CD4-positive, alpha-beta memory T cell (primary cell): ENCODE results near the gene TXLNA. TPM values are rescaled to one million over a fixed set of nuclear protein-coding genes. Genes with fewer than 3 reads are reported as not detected.

Experiments
- CTCF ChIA-PET: fragments of 350-600 bp; sonication (Branson Sonifier 250); formaldehyde crosslinking; loops from one replicate; lab custom pipeline; 2021; ENCODE audit warnings: inconsistent platforms; ENCODE audit not compliant: partially characterized antibody; lab: Charles Lee
- POLR2A ChIA-PET: fragments of 350-600 bp; sonication (Branson Sonifier 250); formaldehyde crosslinking; loops from one replicate; lab custom pipeline; 2021; ENCODE audit not compliant: partially characterized antibody; lab: Charles Lee
- DNase-seq, 5 donors: peaks; one replicate each; pipeline versions ENCODE4 v3.0.0 to v3.0.0-alpha.2; 2020 to 2022; ENCODE audit warnings: mixed read lengths in 1 of 5
- H3K27ac ChIP-seq: one replicate; pipeline ENCODE4 v1.7.0; 2013; ENCODE audit warnings: low read depth, low read length
- H3K27me3 ChIP-seq: 2 replicates; pipeline ENCODE4 v1.7.0; 2013; ENCODE audit warnings: mild to moderate bottlenecking, low read length, moderate library complexity; ENCODE audit not compliant: insufficient read depth
- H3K36me3 ChIP-seq: 2 replicates; pipeline ENCODE4 v1.7.0; 2013; ENCODE audit warnings: mild to moderate bottlenecking, low read length, moderate library complexity; ENCODE audit not compliant: insufficient read depth
- H3K4me1 ChIP-seq: 2 replicates; pipeline ENCODE4 v1.7.0; 2013; ENCODE audit warnings: mild to moderate bottlenecking, low read length, moderate library complexity; ENCODE audit not compliant: insufficient read depth
- H3K4me3 ChIP-seq, 2 donors: one replicate each; pipeline ENCODE4 v1.7.0; 2013; ENCODE audit warnings: low read length in 2 of 2, mild to moderate bottlenecking in 1 of 2
- H3K9me3 ChIP-seq, 2 donors: one replicate each; pipeline ENCODE4 v1.7.0; 2013; ENCODE audit warnings: low read length in 2 of 2, control low read depth in 1 of 2; ENCODE audit not compliant: control insufficient read depth in 1 of 2
- H3K27ac Mint-ChIP-seq, 7 donors: one replicate each; pipeline ENCODE4 v1.8.0; 2020 to 2021; ENCODE audit warnings: mixed read lengths in 7 of 7, mild to moderate bottlenecking in 6 of 7, inconsistent platforms in 3 of 7, moderate library complexity in 3 of 7
- H3K27me3 Mint-ChIP-seq, 2 donors: one replicate each; pipeline ENCODE4 v1.8.0; 2020 to 2021; ENCODE audit warnings: mixed read lengths in 2 of 2
- H3K36me3 Mint-ChIP-seq, 2 donors: one replicate each; pipeline ENCODE4 v1.8.0; 2020 to 2021; ENCODE audit warnings: mixed read lengths in 2 of 2, inconsistent platforms in 1 of 2, mild to moderate bottlenecking in 1 of 2
- H3K4me1 Mint-ChIP-seq, 4 donors: one replicate each; pipeline ENCODE4 v1.8.0; 2020 to 2021; ENCODE audit warnings: mixed read lengths in 4 of 4, mild to moderate bottlenecking in 1 of 4
- H3K4me3 Mint-ChIP-seq, 8 donors: one replicate each; pipeline ENCODE4 v1.8.0; 2020 to 2021; ENCODE audit warnings: mixed read lengths in 8 of 8, mild to moderate bottlenecking in 7 of 8, moderate library complexity in 6 of 8, inconsistent platforms in 3 of 8
- H3K9me3 Mint-ChIP-seq, 8 donors: one replicate each; pipeline ENCODE4 v1.8.0; 2020 to 2021; ENCODE audit warnings: mixed read lengths in 8 of 8, mild to moderate bottlenecking in 5 of 8, inconsistent platforms in 3 of 8, moderate library complexity in 1 of 8
- intact Hi-C: fragments of 100-400 bp; cut with micrococcal nuclease; formaldehyde crosslinking; loops from one replicate; pipeline ENCODE4 v1.15.1; 2023
- polyA plus RNA-seq, 2 donors: library from polyadenylated mRNA; unstranded; fragments of 300-500 nt; fragmentation: Illumina TruSeq; gene quantifications; one replicate each; pipeline ENCODE4 v1.2.3, GENCODE V29; 2021
- total RNA-seq, 2 experiments: library from RNA; stranded (reverse); gene quantifications; one replicate each; pipeline ENCODE4 v1.2.3, GENCODE V29; 2021

Gene TXLNA
- total and polyA plus RNA-seq, 4 experiments from 2014 or later = 21.8 to 43.4 (median 37.5) TPM

DNA sequence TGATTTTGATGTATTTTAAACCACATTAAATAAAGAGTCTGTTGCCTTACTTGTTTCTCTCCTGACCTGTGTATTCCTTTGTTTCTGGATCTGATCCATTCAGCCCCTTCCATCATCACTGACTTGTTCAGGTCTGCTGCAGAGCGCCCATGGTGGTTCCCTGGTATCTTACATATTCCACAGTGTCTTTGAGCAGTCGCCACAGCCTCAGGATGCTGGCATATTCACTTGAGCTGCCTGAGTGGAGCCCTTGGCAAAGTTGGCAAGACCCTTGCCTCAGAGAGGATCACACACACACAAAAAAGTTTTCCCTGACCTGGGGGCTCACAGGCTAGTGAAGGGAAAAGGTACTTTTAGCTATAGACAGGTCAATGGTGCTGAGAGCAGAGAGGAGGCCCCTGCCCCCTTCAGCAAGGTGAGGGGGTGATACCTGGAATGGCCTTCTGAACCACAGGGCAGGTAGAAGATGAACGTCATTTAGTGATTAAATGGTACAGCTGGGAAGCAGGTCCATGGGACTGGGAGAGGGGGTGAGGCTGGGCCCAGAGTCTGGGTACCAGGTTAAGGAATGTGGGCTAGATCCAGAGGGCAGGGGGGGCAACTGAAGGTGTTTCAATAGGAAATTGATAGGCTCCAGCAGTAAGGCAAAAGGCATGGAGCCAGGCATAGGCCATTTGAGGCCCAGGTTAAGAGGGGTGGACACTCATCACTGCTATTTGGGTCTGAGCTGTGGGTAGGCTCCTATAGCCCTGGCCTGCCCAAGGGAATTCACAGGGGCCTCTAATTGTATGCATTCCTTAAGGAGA is 19.0 kb downstream of the TXLNA start:
- ChIA-PET POLR2A (interaction anchor here (0.7 to 7.5 kb wide), 10 partner anchors 13 to 196 kb away, joined by 3 to 58 read pairs (median 4); partner anchors contain the start of genes BSDC1, KPNA6, MARCKSL1 and TXLNA), CTCF (interaction anchor here (0.8 to 4.4 kb wide), 4 partner anchors 10 to 42 kb away, joined by 3 to 31 read pairs (median 6); no protein-coding TSS in a partner anchor)
- Mint-ChIP-seq H3K9me3 (no peaks in the 10 kb centered on the region), H3K4me1 (peaks cover 48 to 85% (median 63%) of the 10 kb centered on the region in 4 donors), H3K27me3 (no peaks in the 10 kb centered on the region), H3K27ac (peak overlapping the region; percentile 28 to 90 (median 77)), H3K4me3 (peak overlapping the region in 5 of 8 donors; percentile 4 to 49 (median 46)), H3K36me3 (peaks cover 17 to 36% of the 10 kb centered on the region in 2 donors)
- H3K27me3 ChIP-seq = no peaks in the 10 kb centered on the region
- no peak for DNase-seq
- H3K9me3 ChIP-seq = no peaks in the 10 kb centered on the region
- peaks cover 63% of the 10 kb centered on the region for H3K4me1 ChIP-seq
- no peak overlapping the region for H3K4me3 ChIP-seq
- intact Hi-C loops = no loop called here
- H3K36me3 ChIP-seq = peaks cover 21% of the 10 kb centered on the region
- no peak overlapping the region for H3K27ac ChIP-seq

- H3K27me3 Mint-ChIP-seq = no peaks in the 10 kb centered on the region
- H3K27ac ChIP-seq = peak overlapping the region; percentile 84
Measured at GRCh38 chr1:32199043-32199716, 19.7 kb downstream of the TXLNA start.

GRCh38 chr1:32199717-32200072 is 20.2 kb downstream of the TXLNA start:
- peak overlapping the region; percentile 85 to 97 (median 90) for H3K27ac Mint-ChIP-seq
- peaks cover 60% of the 10 kb centered on the region for H3K4me1 ChIP-seq
- peaks cover 42 to 81% (median 58%) of the 10 kb centered on the region in 4 donors for H3K4me1 Mint-ChIP-seq
- POLR2A ChIA-PET = interaction anchor here (0.7 to 7.5 kb wide), 16 partner anchors 11 to 173 kb away, joined by 3 to 58 read pairs (median 4); partner anchors contain the start of genes HDAC1, KPNA6, LCK and MARCKSL1
- H3K36me3 ChIP-seq = peaks cover 9% of the 10 kb centered on the region
- no peaks in the 10 kb centered on the region for H3K27me3 ChIP-seq
- H3K9me3 Mint-ChIP-seq = no peaks in the 10 kb centered on the region
- DNase-seq = no peak
- no peaks in the 10 kb centered on the region for H3K9me3 ChIP-seq
- H3K27me3 Mint-ChIP-seq = no peaks in the 10 kb centered on the region
- H3K4me3 ChIP-seq = no peak overlapping the region
- H3K27ac ChIP-seq = peak overlapping the region; percentile 84
- CTCF ChIA-PET = interaction anchor here (1.5 to 4.4 kb wide), 4 partner anchors 17 to 90 kb away, joined by 3 to 31 read pairs (median 6); no protein-coding TSS in a partner anchor
- H3K4me3 Mint-ChIP-seq = peak overlapping the region in 7 of 8 donors; percentile 31 to 95 (median 89)
- peaks cover 7 to 25% of the 10 kb centered on the region in 2 donors for H3K36me3 Mint-ChIP-seq
- intact Hi-C loops = loop anchor here (2.0 to 10.0 kb wide), 3 partner anchors 21 to 435 kb away; partner anchors contain the start of genes ADGRB2, TMEM39B and TXLNA

More at GRCh38 chr1:32199043-32199716, 19.7 kb downstream of the TXLNA start:
- Histone ChIP-seq H3K27me3 (no peaks in the 10 kb centered on the region), H3K4me3 (no peak overlapping the region), H3K36me3 (peaks cover 14% of the 10 kb centered on the region), H3K4me1 (peaks cover 63% of the 10 kb centered on the region), H3K9me3 (no peaks in the 10 kb centered on the region)
- peaks cover 12 to 30% of the 10 kb centered on the region in 2 donors for H3K36me3 Mint-ChIP-seq
- ChIA-PET CTCF (interaction anchor here (1.9 to 4.4 kb wide), 2 partner anchors 11 to 17 kb away, joined by 8 to 31 read pairs; no protein-coding TSS in a partner anchor), POLR2A (interaction anchor here (0.7 to 7.5 kb wide), 7 partner anchors 19 to 136 kb away, joined by 3 to 58 read pairs (median 3); partner anchors contain the start of genes KPNA6, MARCKSL1, TMEM39B and TXLNA)
- intact Hi-C loops = no loop called here
- DNase-seq = no peak
- H3K4me3 Mint-ChIP-seq = peak overlapping the region in 4 of 8 donors; percentile 6 to 32 (median 21)
- H3K4me1 Mint-ChIP-seq = peaks cover 47 to 87% (median 60%) of the 10 kb centered on the region in 4 donors
- no peaks in the 10 kb centered on the region for H3K9me3 Mint-ChIP-seq
- peak overlapping the region in 6 of 7 donors; percentile 3 to 95 (median 62) for H3K27ac Mint-ChIP-seq

DNA sequence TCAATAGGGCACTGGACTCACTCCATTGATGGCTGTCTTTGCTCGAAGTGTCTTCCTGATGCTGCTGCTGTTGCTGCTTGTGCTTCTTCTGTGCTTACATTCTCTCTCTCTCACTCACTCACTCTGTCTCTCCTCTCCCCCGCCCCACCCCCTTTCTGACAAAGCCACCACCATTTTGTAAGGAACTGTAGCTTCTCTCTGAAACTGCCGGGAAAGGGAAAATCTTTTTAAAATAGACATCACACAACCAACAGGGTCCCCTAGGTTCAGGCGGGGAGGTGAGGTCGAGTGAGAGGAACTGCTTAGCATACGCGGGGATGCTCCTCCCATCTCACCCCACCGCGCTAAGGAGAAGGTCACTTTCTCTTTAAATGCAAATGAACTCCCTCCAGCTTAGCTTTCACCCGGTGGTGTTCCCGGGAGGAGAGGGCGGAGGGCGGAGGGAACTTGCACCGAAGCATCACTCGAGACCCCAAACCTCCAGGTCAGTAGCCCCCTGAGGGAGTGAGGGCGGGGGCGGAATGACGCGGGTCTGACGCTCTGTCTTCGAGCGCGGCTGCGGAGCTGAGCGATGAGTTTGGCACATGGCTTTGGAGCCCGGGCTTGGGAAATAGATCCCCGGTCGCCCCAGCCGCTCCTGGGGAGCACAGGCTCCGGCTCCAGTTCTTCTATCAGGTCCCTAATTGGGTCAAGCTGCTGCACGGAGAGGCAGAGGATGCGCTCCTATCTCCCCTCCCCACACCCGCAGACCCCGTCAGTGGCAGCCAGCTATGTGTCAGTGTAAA is 20.9 kb downstream of the TXLNA start, which contains the start of gene CCDC28B:
TSS of gene CCDC28B (plus strand) at position 370 of the 785 bp plus-strand sequence. CDS start 1,341 bp downstream, outside the sequence.
- Histone ChIP-seq H3K4me3 (peak within 1 kb of the TSS; percentile 57 to 85), H3K27ac (peak within 1 kb of the TSS; percentile 84), H3K36me3 (peaks cover 2% of the 10 kb centered on the region), H3K4me1 (peaks cover 59% of the 10 kb centered on the region), H3K27me3 (no peaks in the 10 kb centered on the region), H3K9me3 (no peaks in the 10 kb centered on the region)
- Mint-ChIP-seq H3K27ac (peak within 1 kb of the TSS; percentile 87 to 97 (median 95)), H3K4me3 (peak within 1 kb of the TSS; percentile 85 to 95 (median 92)), H3K36me3 (peaks cover 0 to 19% of the 10 kb centered on the region in 2 donors), H3K4me1 (peaks cover 38 to 76% (median 56%) of the 10 kb centered on the region in 4 donors), H3K9me3 (no peaks in the 10 kb centered on the region), H3K27me3 (no peaks in the 10 kb centered on the region)
- CTCF ChIA-PET = interaction anchor here (0.6 to 4.4 kb wide), 10 partner anchors 10 to 196 kb away, joined by 3 to 31 read pairs (median 4); partner anchors contain the start of gene KPNA6
- POLR2A ChIA-PET = interaction anchor here (0.6 to 7.5 kb wide), 27 partner anchors 9 to 451 kb away, joined by 3 to 58 read pairs (median 4); partner anchors contain the start of genes BSDC1, DCDC2B, HDAC1 and KPNA6
- intact Hi-C loops = loop anchor here (2.0 to 10.0 kb wide), 3 partner anchors 22 to 436 kb away; partner anchors contain the start of genes ADGRB2, TMEM39B and TXLNA
- peak; percentile 51 to 73 (median 58) for DNase-seq

DNA sequence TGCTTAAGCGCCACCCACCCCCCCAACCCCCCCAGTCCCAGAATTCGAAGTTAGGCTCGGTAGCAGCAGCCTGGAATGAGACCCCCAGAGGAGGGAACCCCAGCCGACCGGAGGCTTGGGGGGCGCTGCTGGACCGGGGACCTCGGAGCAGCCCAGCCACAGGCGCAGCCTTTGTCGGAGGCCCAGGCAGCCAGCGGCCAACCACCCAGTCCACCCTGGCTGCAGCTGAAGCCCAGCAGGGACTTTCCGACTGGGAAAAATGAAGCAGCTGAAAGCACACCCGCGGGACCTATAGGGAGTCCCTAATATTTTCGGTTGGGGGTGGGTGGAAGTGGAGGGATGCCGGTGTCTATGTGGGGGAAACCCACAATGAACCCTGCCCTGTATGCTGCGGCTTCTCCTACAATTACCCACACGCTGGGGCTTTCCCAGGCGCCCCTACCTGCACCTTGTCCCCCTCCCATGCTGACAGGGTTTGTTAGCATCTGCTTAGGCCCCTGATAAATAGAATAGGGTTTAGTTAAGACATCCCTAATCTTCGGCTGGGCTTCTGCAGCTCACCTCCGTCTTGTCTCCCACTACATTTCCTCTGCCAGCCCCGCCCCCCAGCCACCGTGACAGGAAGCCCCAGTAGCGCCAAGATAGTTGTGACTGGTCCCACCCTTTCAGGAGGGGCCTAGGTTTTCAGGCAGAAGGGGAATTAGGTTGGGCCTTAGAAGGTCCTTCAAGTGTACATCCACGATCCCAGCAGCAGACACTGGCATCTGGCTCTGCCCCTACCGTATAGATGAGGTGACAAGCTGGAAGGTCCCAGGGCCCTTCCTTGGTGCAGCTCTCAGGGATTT is 21.8 kb downstream of the TXLNA start:
- peak overlapping the region; percentile 57 to 85 for H3K4me3 ChIP-seq
- H3K27me3 Mint-ChIP-seq = no peaks in the 10 kb centered on the region
- H3K4me1 ChIP-seq = peaks cover 57% of the 10 kb centered on the region
- peak overlapping the region; percentile 87 to 97 (median 95) for H3K27ac Mint-ChIP-seq
- POLR2A ChIA-PET = interaction anchor here (0.6 to 7.5 kb wide), 24 partner anchors 8 to 450 kb away, joined by 3 to 58 read pairs (median 5); partner anchors contain the start of genes BSDC1, DCDC2B, HDAC1 and KPNA6
- peak overlapping the region; percentile 85 to 95 (median 92) for H3K4me3 Mint-ChIP-seq
- peak overlapping the region; percentile 84 for H3K27ac ChIP-seq
- H3K36me3 ChIP-seq = no peaks in the 10 kb centered on the region
- H3K27me3 ChIP-seq = no peaks in the 10 kb centered on the region
- CTCF ChIA-PET = interaction anchor here (0.6 to 4.4 kb wide), 9 partner anchors 9 to 195 kb away, joined by 3 to 31 read pairs (median 4); partner anchors contain the start of gene KPNA6
- H3K9me3 Mint-ChIP-seq = no peaks in the 10 kb centered on the region
- intact Hi-C loops = loop anchor here (2.0 to 10.0 kb wide), 3 partner anchors 22 to 436 kb away; partner anchors contain the start of genes ADGRB2, TMEM39B and TXLNA
- H3K4me1 Mint-ChIP-seq = peaks cover 34 to 76% (median 53%) of the 10 kb centered on the region in 4 donors
- peak; percentile 71 to 92 (median 76) for DNase-seq
- H3K36me3 Mint-ChIP-seq = peaks cover 0 to 14% of the 10 kb centered on the region in 2 donors
- H3K9me3 ChIP-seq = no peaks in the 10 kb centered on the region
